Left ventricle myocardium inferior (tissue), 1 donor: ENCODE data around the gene METTL18. TPM values are rescaled to one million over a fixed set of nuclear protein-coding genes. Genes with fewer than 3 reads are reported as not detected.
A peak's percentile ranks its signal among the peaks of the same experiment; 100 is the strongest.

Experiments used
- DNase-seq: peaks from one replicate; pipeline ENCODE4 v3.0.0-alpha.2; 2020
- H3K27ac ChIP-seq: fragments of 200-600 bp; replicated peaks from 2 replicates; pipeline ENCODE4 v1.8.0; 2021
- H3K27me3 ChIP-seq: fragments of 200-600 bp; 2 replicates; pipeline ENCODE4 v1.8.0; 2021; ENCODE audit warnings: low read depth
- H3K36me3 ChIP-seq: fragments of 200-600 bp; 2 replicates; pipeline ENCODE4 v1.8.0; 2021
- H3K4me1 ChIP-seq: fragments of 200-600 bp; 2 replicates; pipeline ENCODE4 v1.8.0; 2021
- H3K4me3 ChIP-seq: fragments of 200-600 bp; 2 replicates; pipeline ENCODE4 v1.8.0; 2021; ENCODE audit warnings: mild to moderate bottlenecking, moderate library complexity
- H3K9me3 ChIP-seq: fragments of 200-600 bp; replicated peaks from 2 replicates; pipeline ENCODE4 v1.8.0; 2021
- CTCF ChIP-seq: fragments of 200-600 bp; IDR thresholded peaks from 2 replicates; pipeline ENCODE4 v1.8.0; 2021; ENCODE audit warnings: antibody characterized with exemption, mild to moderate bottlenecking, borderline replicate concordance
- intact Hi-C: fragments of 100-400 bp; cut with micrococcal nuclease; formaldehyde crosslinking; loops from one replicate; pipeline ENCODE4 v1.11.0; 2022
- total RNA-seq: library from RNA; stranded (reverse); fragmentation: NEBNext Ultra II Directional; extraction: Animal tissue kit (Norgen Biotek cat#: 25700); gene quantifications from one replicate; pipeline ENCODE4 v1.2.1, GENCODE V29; 2021
- donor health status: DM: no; HTN: yes; CAD: no; lungs with severe emphysema.

Gene METTL18
- total RNA-seq, 1 donor from 2014 or later = 5.9 TPM

- no peaks in the 10 kb centered on the region for H3K27me3 ChIP-seq
- H3K36me3 ChIP-seq = peaks cover 10% of the 10 kb centered on the region
- peaks cover 34% of the 10 kb centered on the region for H3K4me1 ChIP-seq
- no peak for DNase-seq
- no peaks in the 10 kb centered on the region for H3K9me3 ChIP-seq
- intact Hi-C loops = no loop called here
- no peak for TF ChIP-seq CTCF
- H3K27ac ChIP-seq = no peak overlapping the region
- H3K4me3 ChIP-seq = no peak overlapping the region
Observed at GRCh38 chr1:169797281-169797680, 2.6 kb upstream of the METTL18 start.

DNA sequence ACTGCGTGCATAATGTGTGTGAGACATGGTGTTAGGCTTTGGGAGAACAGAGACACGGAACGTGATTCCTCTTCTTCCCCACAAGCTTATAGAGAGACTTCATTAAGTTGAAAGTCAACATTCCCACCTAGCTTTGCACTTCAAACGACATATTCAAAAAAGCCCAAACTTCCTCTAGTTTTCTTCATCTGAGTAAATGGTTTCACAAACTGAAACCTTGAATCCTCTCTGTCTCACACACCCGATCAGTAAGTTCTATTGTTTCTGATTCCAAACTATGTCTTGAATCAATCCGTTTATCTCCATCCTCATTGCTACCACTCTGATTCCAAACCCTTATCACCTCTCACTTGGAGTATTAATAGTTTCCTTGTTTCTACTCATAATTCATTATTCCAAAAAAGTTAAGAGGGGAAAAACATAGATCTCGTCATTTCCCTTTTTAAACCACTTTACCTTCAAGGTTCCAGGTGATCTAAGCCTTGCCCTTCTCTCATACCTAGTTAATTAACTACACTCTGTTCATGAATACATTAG lies 1.6 kb upstream of the METTL18 start:
- no peak overlapping the region for H3K4me3 ChIP-seq
- H3K36me3 ChIP-seq = peaks cover 12% of the 10 kb centered on the region
- H3K9me3 ChIP-seq = no peaks in the 10 kb centered on the region
- intact Hi-C loops = no loop called here
- H3K27ac ChIP-seq = no peak overlapping the region
- peaks cover 34% of the 10 kb centered on the region for H3K4me1 ChIP-seq
- TF ChIP-seq CTCF = no peak
- no peaks in the 10 kb centered on the region for H3K27me3 ChIP-seq
- DNase-seq = no peak

GRCh38 chr1:169795687-169796086 lies 980 bp upstream of the METTL18 start:
- intact Hi-C loops = no loop called here
- Histone ChIP-seq H3K27me3 (no peaks in the 10 kb centered on the region), H3K27ac (no peak overlapping the region), H3K4me3 (peak overlapping the region; percentile 77), H3K36me3 (peaks cover 15% of the 10 kb centered on the region), H3K4me1 (peaks cover 34% of the 10 kb centered on the region), H3K9me3 (no peaks in the 10 kb centered on the region)
- no peak for DNase-seq
- no peak for TF ChIP-seq CTCF

DNA sequence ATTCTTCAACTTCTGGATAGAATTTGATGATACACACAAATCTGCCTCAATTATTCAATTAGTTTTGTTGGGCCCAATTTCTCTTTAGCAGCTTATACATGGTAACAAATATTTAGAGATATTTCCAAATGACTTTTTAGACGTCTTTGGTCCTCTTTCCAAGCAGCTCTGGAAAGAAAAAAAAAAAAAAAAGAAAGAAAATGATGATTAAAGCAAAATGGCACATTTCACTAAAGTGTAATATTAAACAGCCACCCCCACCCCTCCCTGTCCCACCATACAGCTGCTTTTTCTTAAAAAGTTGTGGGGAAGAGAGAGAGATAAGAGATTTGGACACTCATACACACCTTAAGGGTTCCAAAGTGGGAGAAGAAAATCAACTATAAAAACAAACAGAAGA lies 977 bp downstream of the METTL18 start:
- Histone ChIP-seq H3K27ac (peak overlapping the region; percentile 96), H3K36me3 (peaks cover 15% of the 10 kb centered on the region), H3K27me3 (no peaks in the 10 kb centered on the region), H3K4me1 (peaks cover 34% of the 10 kb centered on the region), H3K4me3 (peak overlapping the region; percentile 77), H3K9me3 (no peaks in the 10 kb centered on the region)
- DNase-seq = no peak
- intact Hi-C loops = no loop called here
- TF ChIP-seq CTCF = no peak

DNA sequence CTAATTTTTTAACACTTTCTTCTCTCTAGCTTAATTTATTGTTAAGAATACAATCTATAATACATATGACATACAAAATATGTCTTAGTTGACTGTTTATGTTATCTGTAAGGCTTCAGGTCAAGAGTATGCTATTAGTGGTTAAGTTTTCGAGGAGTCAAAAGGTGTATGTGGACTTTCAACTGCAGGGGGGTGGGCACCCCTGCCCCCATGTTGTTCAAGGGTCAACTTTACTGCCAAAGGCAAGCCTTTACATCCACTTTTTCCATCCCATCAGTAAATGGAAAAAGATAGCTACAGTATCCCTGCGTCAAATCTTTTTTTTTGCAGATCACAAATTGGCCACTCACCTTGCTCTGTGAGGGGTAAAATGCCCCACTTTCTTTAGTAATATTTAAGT lies 6.3 kb downstream of the METTL18 start:
- no peaks in the 10 kb centered on the region for H3K9me3 ChIP-seq
- DNase-seq = no peak
- peaks cover 8% of the 10 kb centered on the region for H3K27me3 ChIP-seq
- intact Hi-C loops = no loop called here
- H3K4me3 ChIP-seq = no peak overlapping the region
- H3K36me3 ChIP-seq = peaks cover 15% of the 10 kb centered on the region
- no peak overlapping the region for H3K27ac ChIP-seq
- H3K4me1 ChIP-seq = peaks cover 10% of the 10 kb centered on the region
- TF ChIP-seq CTCF = no peak
